ENCODE data around the gene LMCD1. TPM values are rescaled to one million over a fixed set of nuclear protein-coding genes. Genes with fewer than 3 reads are reported as not detected.

The LMCD1 gene
- total RNA-seq, 2 donors from 2014 or later: 2.2 to 2.9 TPM

DNA sequence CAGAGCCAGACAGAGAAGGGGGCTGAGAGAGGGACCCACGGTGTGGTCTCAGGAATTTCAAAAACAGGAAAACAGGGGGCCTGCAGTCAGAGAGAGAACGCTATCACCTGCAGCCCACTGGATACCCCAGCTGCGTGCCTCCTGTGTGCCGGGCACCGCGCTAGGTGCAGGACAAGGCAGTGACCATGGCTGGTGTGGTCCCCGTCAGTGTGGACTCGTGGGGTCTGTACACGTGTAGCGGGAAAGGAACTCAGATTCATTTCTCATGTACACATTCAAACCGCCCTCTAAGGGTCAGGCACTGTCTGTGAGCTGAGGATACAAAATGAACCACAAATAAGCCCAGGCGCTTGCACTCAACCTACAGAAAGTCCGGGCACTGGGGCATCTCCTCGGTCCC is 122.1 kb downstream of the LMCD1 start:
- H3K9me3 Mint-ChIP-seq: peaks cover 0 to 6% of the 10 kb centered on the region in 2 donors

More for the DNA sequence above, 122.1 kb downstream of the LMCD1 start:
- Mint-ChIP-seq H3K4me1 (ENCODE audit: low read depth) (no peaks in the 10 kb centered on the region), H3K27ac (no peak overlapping the region), H3K27me3 (ENCODE audit: low read depth) (peaks cover 6% of the 10 kb centered on the region), H3K4me3 (no peak overlapping the region), H3K36me3 (ENCODE audit: insufficient read depth in 2 of 2) (no peaks in the 10 kb centered on the region)
- ATAC-seq (replicated peaks in 1 of 2) (no peak), DNase-seq (no peak)

Other genes with a start within 250 kb of the LMCD1 start
- under 1 TPM; 0.31 to 0.49 TPM for gene SSUH2, start 143.0 kb downstream of the LMCD1 start, total RNA-seq
- not detected for gene CAV3, start 232.0 kb downstream of the LMCD1 start, total RNA-seq

Measured in activated T-cell treated with anti-CD3 and anti-CD28 coated beads, Interleukin-2, amount 50 U/mL, for 72 hours (primary cell).